ENCODE measurements around the gene KLK8.

KLK8 gene

DNA sequence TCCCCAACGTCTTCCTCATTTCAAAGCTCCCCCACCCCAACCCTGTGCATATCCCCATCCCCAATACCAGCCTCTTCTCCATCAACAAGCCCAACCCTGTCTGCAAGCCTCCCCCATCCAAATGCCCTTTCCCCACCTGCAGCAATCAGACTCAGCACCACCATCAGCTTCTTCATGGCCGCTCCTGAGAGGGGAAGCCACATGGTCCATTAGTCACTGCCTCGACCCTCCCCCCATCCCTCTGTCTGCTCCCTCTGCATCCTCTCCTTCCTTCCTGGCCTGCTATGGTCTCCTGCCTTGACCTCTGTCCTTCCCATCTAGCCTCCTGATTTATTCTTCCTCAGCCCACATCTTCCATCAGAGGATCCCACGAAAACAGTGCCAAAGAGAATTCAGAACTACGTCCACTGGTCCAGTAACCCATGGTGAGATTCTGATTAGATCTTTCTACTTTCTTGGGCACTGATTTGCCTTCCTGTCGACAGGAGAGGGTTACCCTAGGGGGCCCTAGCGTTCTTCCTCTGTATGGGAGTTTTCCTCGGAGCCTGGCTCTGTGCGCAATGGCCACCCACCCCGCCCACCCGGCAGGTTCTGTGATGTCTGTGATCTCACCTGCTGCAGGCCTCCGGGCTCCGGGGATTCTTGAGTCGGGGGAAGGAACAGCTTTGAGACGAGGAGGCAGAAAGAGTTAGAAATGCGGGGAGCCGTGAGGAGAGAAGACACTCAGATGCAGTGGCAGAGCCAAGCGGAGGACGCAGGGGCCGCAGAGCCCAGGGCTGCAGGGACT is 33.3 kb downstream of the KLK8 start:
- intact Hi-C loops (cut with DNase I), result no loop called here
- DNase-seq, result peak in 25 of 42 donors; percentile 13 to 73 (median 30)

- no peak for DNase-seq
- intact Hi-C loops (cut with DNase I), result no loop called here
Measured at GRCh38 chr19:50964266-50964665, 37.1 kb downstream of the KLK8 start.

- intact Hi-C loops (cut with DNase I), result no loop called here
- no peak for DNase-seq
Measured at GRCh38 chr19:50963381-50963780, 38.0 kb downstream of the KLK8 start.

DNA sequence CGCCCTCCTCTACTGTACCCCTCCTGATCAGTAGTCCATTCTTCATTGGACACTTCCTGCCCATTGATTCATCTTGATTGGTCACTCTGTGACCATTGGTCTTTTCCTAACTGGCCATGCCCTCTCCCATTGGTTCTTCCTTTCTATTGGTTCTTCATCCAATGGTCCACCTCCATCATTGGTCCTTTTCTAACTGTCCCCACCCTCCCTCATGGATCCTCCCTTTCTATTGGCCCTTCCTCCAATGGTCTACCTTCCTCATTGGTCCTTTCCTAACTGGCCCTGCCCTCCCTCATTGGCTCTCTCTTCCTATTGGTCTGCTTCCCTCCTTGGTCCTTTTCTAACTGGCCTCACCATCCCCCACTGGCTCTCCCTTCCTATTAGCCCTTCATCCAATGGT is 39.2 kb downstream of the KLK8 start:
- intact Hi-C loops (cut with DNase I), result no loop called here
- no peak for DNase-seq

GRCh38 chr19:50959731-50960500 is 41.5 kb downstream of the KLK8 start:
- intact Hi-C loops (cut with DNase I), result no loop called here
- DNase-seq, result no peak

- no peak for DNase-seq
- intact Hi-C loops (cut with DNase I), result no loop called here
Measured at GRCh38 chr19:50957587-50957986, 43.8 kb downstream of the KLK8 start.

GRCh38 chr19:50952910-50953309 is 48.5 kb downstream of the KLK8 start, which contains the start of gene KLK5:
Gene KLK5 (minus strand): TSS chr19:50953038. CDS start chr19:50952657, 381 bp downstream.
- no peak for DNase-seq
- intact Hi-C loops (cut with DNase I), result no loop called here

GRCh38 chr19:50949861-50950260 is 51.5 kb downstream of the KLK8 start:
- no peak for DNase-seq
- intact Hi-C loops (cut with DNase I), result no loop called here

- no peak for DNase-seq
- intact Hi-C loops (cut with DNase I), result no loop called here
Measured at GRCh38 chr19:50947123-50947522, 54.3 kb downstream of the KLK8 start.
